Activated CD8-positive, alpha-beta memory T cell treated with anti-CD3 and anti-CD28 coated beads for 36 hours (primary cell): Measurements from ENCODE around the gene NXPE4. TPM values are rescaled to one million over a fixed set of nuclear protein-coding genes. Genes with fewer than 3 reads are reported as not detected.
"Not testable (repeated sequence)": the region's sequence is repeated elsewhere in the genome, so short reads cannot be mapped to it uniquely, and the experiment has no call there.

Source experiments
- CTCF ChIA-PET: fragments of 350-600 bp; sonication (Branson Sonifier 250); formaldehyde crosslinking; loops from one replicate; lab custom pipeline; 2021; ENCODE audit warnings: antibody characterized with exemption; lab: Charles Lee
- POLR2A ChIA-PET: fragments of 350-600 bp; sonication (Branson Sonifier 250); formaldehyde crosslinking; loops from one replicate; lab custom pipeline; 2021; ENCODE audit warnings: antibody characterized with exemption; lab: Charles Lee
- total RNA-seq, 2 experiments: library from RNA; stranded (reverse); gene quantifications; one replicate each; pipeline ENCODE4 v1.2.3, GENCODE V29; 2021

NXPE4 gene
- not detected for total RNA-seq

- ChIA-PET CTCF (no interaction called here), POLR2A (no interaction called here)
Observed at GRCh38 chr11:114595571-114595970, at the start of gene NXPE4. TSS of gene NXPE4 (minus strand) at chr11:114595786. CDS start at chr11:114594759, 1,027 bp downstream.

- POLR2A ChIA-PET, CTCF ChIA-PET: not testable (repeated sequence)
Observed at GRCh38 chr11:114639440-114639839, 43.9 kb upstream of the NXPE4 start.

- POLR2A ChIA-PET, CTCF ChIA-PET: not testable (repeated sequence)
Observed at GRCh38 chr11:114631445-114631965, 35.9 kb upstream of the NXPE4 start.

GRCh38 chr11:114625294-114625693, 29.7 kb upstream of the NXPE4 start:
- POLR2A ChIA-PET, result no interaction called here
- CTCF ChIA-PET, result no interaction called here

GRCh38 chr11:114624455-114625207, 29.0 kb upstream of the NXPE4 start:
- CTCF ChIA-PET, result no interaction called here
- POLR2A ChIA-PET, result no interaction called here

- POLR2A ChIA-PET, result no interaction called here
- CTCF ChIA-PET, result no interaction called here
Observed at GRCh38 chr11:114623720-114624119, 28.1 kb upstream of the NXPE4 start.

- CTCF ChIA-PET, result no interaction called here
- POLR2A ChIA-PET, result no interaction called here
Observed at GRCh38 chr11:114622858-114623257, 27.3 kb upstream of the NXPE4 start.

GRCh38 chr11:114621950-114622809, 26.6 kb upstream of the NXPE4 start:
- CTCF ChIA-PET, result no interaction called here
- POLR2A ChIA-PET, result no interaction called here

GRCh38 chr11:114621072-114621471, 25.5 kb upstream of the NXPE4 start:
- POLR2A ChIA-PET, result no interaction called here

GRCh38 chr11:114619659-114620173, 24.1 kb upstream of the NXPE4 start:
- ChIA-PET POLR2A (no interaction called here), CTCF (no interaction called here)

More at GRCh38 chr11:114621072-114621471, 25.5 kb upstream of the NXPE4 start:
- CTCF ChIA-PET, result no interaction called here

- POLR2A ChIA-PET, result no interaction called here
- CTCF ChIA-PET, result no interaction called here
Observed at GRCh38 chr11:114618139-114618538, 22.6 kb upstream of the NXPE4 start.

- POLR2A ChIA-PET, result no interaction called here
Observed at GRCh38 chr11:114617157-114618124, 21.9 kb upstream of the NXPE4 start.

GRCh38 chr11:114616516-114616915, 20.9 kb upstream of the NXPE4 start:
- ChIA-PET CTCF (no interaction called here), POLR2A (no interaction called here)

More at GRCh38 chr11:114617157-114618124, 21.9 kb upstream of the NXPE4 start:
- CTCF ChIA-PET, result no interaction called here

GRCh38 chr11:114615448-114616361, 20.1 kb upstream of the NXPE4 start:
- POLR2A ChIA-PET, result no interaction called here
- CTCF ChIA-PET, result no interaction called here

GRCh38 chr11:114614127-114614720, 18.6 kb upstream of the NXPE4 start:
- POLR2A ChIA-PET, result no interaction called here
- CTCF ChIA-PET, result no interaction called here

GRCh38 chr11:114613094-114613493, 17.5 kb upstream of the NXPE4 start:
- POLR2A ChIA-PET, CTCF ChIA-PET: not testable (repeated sequence)

GRCh38 chr11:114612686-114613085, 17.1 kb upstream of the NXPE4 start:
- ChIA-PET POLR2A (no interaction called here), CTCF (no interaction called here)

GRCh38 chr11:114612199-114612598, 16.6 kb upstream of the NXPE4 start:
- CTCF ChIA-PET, POLR2A ChIA-PET: not testable (repeated sequence)
